Activated naive CD8-positive, alpha-beta T cell treated with anti-CD3 and anti-CD28 coated beads, Interleukin-2, amount 10 ng/mL, durations not matched to agents 7 days and 5 days (primary cell): Measurements from ENCODE around the gene MICB. TPM values are rescaled to one million over a fixed set of nuclear protein-coding genes. Genes with fewer than 3 reads are reported as not detected.

Experiments used
- ATAC-seq: fragments of 150-1000 bp; cut with Tn5 transposase; one replicate; pipeline ENCODE4 v1.10.0; 2021; ENCODE audit warnings: low read depth, moderate library complexity
- POLR2A ChIA-PET: fragments of 350-600 bp; sonication (Branson Sonifier 250); formaldehyde crosslinking; loops from one replicate; lab custom pipeline; 2021; ENCODE audit warnings: antibody characterized with exemption; lab: Charles Lee
- DNase-seq: peaks from one replicate; pipeline ENCODE4 v3.0.0; 2021
- H3K27ac Mint-ChIP-seq: one replicate; pipeline ENCODE4 v1.8.0; 2022; ENCODE audit warnings: mild to moderate bottlenecking, mixed read lengths
- H3K27me3 Mint-ChIP-seq: one replicate; pipeline ENCODE4 v1.8.0; 2022; ENCODE audit warnings: mild to moderate bottlenecking, moderate library complexity, mixed read lengths
- H3K36me3 Mint-ChIP-seq: one replicate; pipeline ENCODE4 v1.8.0; 2021; ENCODE audit warnings: mild to moderate bottlenecking, mixed read lengths
- H3K4me1 Mint-ChIP-seq: one replicate; pipeline ENCODE4 v1.8.0; 2021; ENCODE audit warnings: mixed read lengths
- H3K4me3 Mint-ChIP-seq: one replicate; pipeline ENCODE4 v1.8.0; 2022; ENCODE audit warnings: mild to moderate bottlenecking, moderate library complexity, mixed read lengths
- H3K9me3 Mint-ChIP-seq: one replicate; pipeline ENCODE4 v1.8.0; 2021; ENCODE audit warnings: mixed read lengths
- total RNA-seq, 2 experiments: library from RNA; stranded (reverse); gene quantifications; one replicate each; pipeline ENCODE4 v1.2.3, GENCODE V29; 2021

MICB gene
- total RNA-seq, 2 experiments from 2014 or later = 41.5 to 42.8 TPM

- ATAC-seq = no peak
- no peaks in the 10 kb centered on the region for H3K27me3 Mint-ChIP-seq
- H3K36me3 Mint-ChIP-seq = peaks cover 43% of the 10 kb centered on the region
- H3K4me1 Mint-ChIP-seq = peaks cover 56% of the 10 kb centered on the region
- no peaks in the 10 kb centered on the region for H3K9me3 Mint-ChIP-seq
- peak overlapping the region; percentile 50 for H3K27ac Mint-ChIP-seq
- DNase-seq = no peak
- POLR2A ChIA-PET = no interaction called here
- H3K4me3 Mint-ChIP-seq = peak overlapping the region; percentile 18
Measured at GRCh38 chr6:31466466-31466865, 31.5 kb upstream of the MICB start.

- POLR2A ChIA-PET = no interaction called here
- H3K4me1 Mint-ChIP-seq = peaks cover 55% of the 10 kb centered on the region
- peaks cover 45% of the 10 kb centered on the region for H3K36me3 Mint-ChIP-seq
- no peaks in the 10 kb centered on the region for H3K9me3 Mint-ChIP-seq
- H3K27ac Mint-ChIP-seq = peak overlapping the region; percentile 18
- ATAC-seq (no peak), DNase-seq (no peak)
- no peak overlapping the region for H3K4me3 Mint-ChIP-seq
- no peaks in the 10 kb centered on the region for H3K27me3 Mint-ChIP-seq
Measured at GRCh38 chr6:31467151-31467550, 30.8 kb upstream of the MICB start.

- H3K27me3 Mint-ChIP-seq = no peaks in the 10 kb centered on the region
- H3K4me1 Mint-ChIP-seq = peaks cover 52% of the 10 kb centered on the region
- H3K9me3 Mint-ChIP-seq = no peaks in the 10 kb centered on the region
- H3K36me3 Mint-ChIP-seq = peaks cover 42% of the 10 kb centered on the region
- POLR2A ChIA-PET = interaction anchor here (0.5 to 0.6 kb wide), 2 partner anchors 379 to 667 kb away, joined by 3 to 4 read pairs; no protein-coding TSS in a partner anchor
- ATAC-seq (no peak), DNase-seq (no peak)
- H3K4me3 Mint-ChIP-seq = no peak overlapping the region
- no peak overlapping the region for H3K27ac Mint-ChIP-seq
Measured at GRCh38 chr6:31468311-31468710, 29.6 kb upstream of the MICB start.

- no peaks in the 10 kb centered on the region for H3K9me3 Mint-ChIP-seq
- no peak overlapping the region for H3K27ac Mint-ChIP-seq
- peaks cover 25% of the 10 kb centered on the region for H3K36me3 Mint-ChIP-seq
- H3K27me3 Mint-ChIP-seq = no peaks in the 10 kb centered on the region
- POLR2A ChIA-PET = no interaction called here
- H3K4me1 Mint-ChIP-seq = peaks cover 37% of the 10 kb centered on the region
- DNase-seq (no peak), ATAC-seq (no peak)
- H3K4me3 Mint-ChIP-seq = no peak overlapping the region
Measured at GRCh38 chr6:31470801-31471200, 27.1 kb upstream of the MICB start.

GRCh38 chr6:31471711-31472110 lies 26.2 kb upstream of the MICB start:
- no peak for ATAC-seq
- no peak for DNase-seq
- Mint-ChIP-seq H3K36me3 (peaks cover 18% of the 10 kb centered on the region), H3K4me3 (no peak overlapping the region), H3K4me1 (peaks cover 31% of the 10 kb centered on the region), H3K27ac (peak overlapping the region; percentile 23), H3K9me3 (no peaks in the 10 kb centered on the region), H3K27me3 (no peaks in the 10 kb centered on the region)
- POLR2A ChIA-PET = no interaction called here

GRCh38 chr6:31472259-31472658 lies 25.7 kb upstream of the MICB start:
- Mint-ChIP-seq H3K9me3 (no peaks in the 10 kb centered on the region), H3K27ac (no peak overlapping the region), H3K4me3 (no peak overlapping the region), H3K4me1 (peaks cover 26% of the 10 kb centered on the region), H3K36me3 (peaks cover 14% of the 10 kb centered on the region), H3K27me3 (no peaks in the 10 kb centered on the region)
- no peak for ATAC-seq
- no peak for DNase-seq
- POLR2A ChIA-PET = no interaction called here

- Mint-ChIP-seq H3K4me1 (peaks cover 23% of the 10 kb centered on the region), H3K4me3 (no peak overlapping the region), H3K27ac (no peak overlapping the region), H3K9me3 (no peaks in the 10 kb centered on the region), H3K27me3 (no peaks in the 10 kb centered on the region), H3K36me3 (peaks cover 11% of the 10 kb centered on the region)
- ATAC-seq = no peak
- DNase-seq = no peak
- POLR2A ChIA-PET = no interaction called here
Measured at GRCh38 chr6:31473244-31473643, 24.7 kb upstream of the MICB start.

GRCh38 chr6:31473780-31474761 lies 23.9 kb upstream of the MICB start:
- POLR2A ChIA-PET = no interaction called here
- H3K4me1 Mint-ChIP-seq = peaks cover 22% of the 10 kb centered on the region
- no peaks in the 10 kb centered on the region for H3K9me3 Mint-ChIP-seq
- no peaks in the 10 kb centered on the region for H3K27me3 Mint-ChIP-seq
- DNase-seq = no peak
- peaks cover 11% of the 10 kb centered on the region for H3K36me3 Mint-ChIP-seq
- no peak for ATAC-seq
- H3K27ac Mint-ChIP-seq = no peak overlapping the region
- H3K4me3 Mint-ChIP-seq = no peak overlapping the region

GRCh38 chr6:31474871-31475286 lies 23.1 kb upstream of the MICB start:
- Mint-ChIP-seq H3K27me3 (no peaks in the 10 kb centered on the region), H3K9me3 (no peaks in the 10 kb centered on the region), H3K4me1 (peaks cover 16% of the 10 kb centered on the region), H3K27ac (no peak overlapping the region), H3K4me3 (no peak overlapping the region), H3K36me3 (peaks cover 5% of the 10 kb centered on the region)
- ATAC-seq = no peak
- POLR2A ChIA-PET = no interaction called here
- DNase-seq = no peak

- Mint-ChIP-seq H3K36me3 (peaks cover 2% of the 10 kb centered on the region), H3K4me1 (peaks cover 6% of the 10 kb centered on the region), H3K4me3 (no peak overlapping the region), H3K27me3 (no peaks in the 10 kb centered on the region), H3K27ac (no peak overlapping the region), H3K9me3 (no peaks in the 10 kb centered on the region)
- POLR2A ChIA-PET = interaction anchor here (1.6 kb wide), 1 partner anchor 14 kb away, joined by 4 read pairs; no protein-coding TSS in a partner anchor
- ATAC-seq = no peak
- no peak for DNase-seq
Measured at GRCh38 chr6:31476515-31477139, 21.3 kb upstream of the MICB start.

- POLR2A ChIA-PET = no interaction called here
- Mint-ChIP-seq H3K9me3 (no peaks in the 10 kb centered on the region), H3K36me3 (peaks cover 2% of the 10 kb centered on the region), H3K27ac (no peak overlapping the region), H3K4me3 (no peak overlapping the region), H3K27me3 (no peaks in the 10 kb centered on the region), H3K4me1 (peaks cover 5% of the 10 kb centered on the region)
- DNase-seq = no peak
- no peak for ATAC-seq
Measured at GRCh38 chr6:31477521-31477920, 20.4 kb upstream of the MICB start.

- no peak for ATAC-seq
- no peak for DNase-seq
- POLR2A ChIA-PET = no interaction called here
- no peak overlapping the region for H3K4me3 Mint-ChIP-seq
- H3K27me3 Mint-ChIP-seq = no peaks in the 10 kb centered on the region
- no peak overlapping the region for H3K27ac Mint-ChIP-seq
- H3K4me1 Mint-ChIP-seq = peaks cover 5% of the 10 kb centered on the region
- peaks cover 2% of the 10 kb centered on the region for H3K36me3 Mint-ChIP-seq
- no peaks in the 10 kb centered on the region for H3K9me3 Mint-ChIP-seq
Measured at GRCh38 chr6:31478186-31478950, 19.6 kb upstream of the MICB start.
